ENCODE measurements around the gene DOCK3.
A peak's percentile ranks its signal among the peaks of the same experiment; 100 is the strongest.

DOCK3 gene

DNA sequence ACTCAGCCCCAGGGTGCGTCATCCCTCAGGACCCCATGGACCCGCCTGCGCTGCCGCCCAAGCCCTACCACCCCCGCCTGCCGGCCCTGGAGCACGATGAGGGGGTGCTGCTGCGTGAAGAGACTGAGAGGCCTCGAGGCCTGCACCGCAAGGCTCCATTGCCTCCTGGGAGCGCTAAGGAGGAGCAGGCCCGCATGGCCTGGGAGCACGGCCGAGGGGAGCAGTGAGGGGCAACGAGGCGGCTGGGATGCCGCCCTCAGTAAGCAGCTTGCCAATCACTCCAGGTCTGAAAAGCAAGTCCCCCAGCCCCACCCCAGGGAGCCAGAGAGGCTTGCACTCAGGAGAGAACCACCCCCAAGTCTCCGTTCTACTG, 706.6 kb downstream of the DOCK3 start:
- Histone ChIP-seq H3K23ac (ENCODE audit: low read length) (no peak overlapping the region), H2AK5ac (ENCODE audit: low read length) (no peak overlapping the region), H3K27me3 (ENCODE audit: insufficient read depth, low read length, poor library complexity) (no peaks in the 10 kb centered on the region), H3K18ac (ENCODE audit: low read length) (no peak overlapping the region), H4K8ac (ENCODE audit: low read depth, low read length) (no peak overlapping the region), H3K9ac (ENCODE audit: low read length) (no peak overlapping the region), H2BK15ac (replicated peaks; ENCODE audit: low read depth) (no peak overlapping the region), H3K4me2 (ENCODE audit: low read length) (no peak overlapping the region), H3K4ac (ENCODE audit: low read depth, low read length) (no peak overlapping the region), H3K79me1 (ENCODE audit: low read length) (peaks cover 3% of the 10 kb centered on the region), H2BK5ac (ENCODE audit: low read length) (no peak overlapping the region), H2BK120ac (ENCODE audit: low read depth, low read length) (no peak overlapping the region), H3K4me3 (ENCODE audit: low read length) (no peak overlapping the region), H3K36me3 (ENCODE audit: control insufficient read depth, insufficient read depth, low read length) (no peaks in the 10 kb centered on the region), H4K5ac (ENCODE audit: low read length) (no peak overlapping the region), H3K27ac (ENCODE audit: low read depth, low read length) (no peak overlapping the region), H3K4me1 (ENCODE audit: control insufficient read depth, low read depth, low read length) (peaks cover 1% of the 10 kb centered on the region), H3K79me2 (ENCODE audit: control insufficient read depth, insufficient read depth, low read length) (peaks cover 11% of the 10 kb centered on the region), H3K56ac (ENCODE audit: low read length) (no peak overlapping the region)
- WGBS (ENCODE audit: extremely low coverage, insufficient coverage, low lambda C conversion rate) = no CpG with 5 or more reads among the region's 18 CpGs
- no peak for DNase-seq

DNA sequence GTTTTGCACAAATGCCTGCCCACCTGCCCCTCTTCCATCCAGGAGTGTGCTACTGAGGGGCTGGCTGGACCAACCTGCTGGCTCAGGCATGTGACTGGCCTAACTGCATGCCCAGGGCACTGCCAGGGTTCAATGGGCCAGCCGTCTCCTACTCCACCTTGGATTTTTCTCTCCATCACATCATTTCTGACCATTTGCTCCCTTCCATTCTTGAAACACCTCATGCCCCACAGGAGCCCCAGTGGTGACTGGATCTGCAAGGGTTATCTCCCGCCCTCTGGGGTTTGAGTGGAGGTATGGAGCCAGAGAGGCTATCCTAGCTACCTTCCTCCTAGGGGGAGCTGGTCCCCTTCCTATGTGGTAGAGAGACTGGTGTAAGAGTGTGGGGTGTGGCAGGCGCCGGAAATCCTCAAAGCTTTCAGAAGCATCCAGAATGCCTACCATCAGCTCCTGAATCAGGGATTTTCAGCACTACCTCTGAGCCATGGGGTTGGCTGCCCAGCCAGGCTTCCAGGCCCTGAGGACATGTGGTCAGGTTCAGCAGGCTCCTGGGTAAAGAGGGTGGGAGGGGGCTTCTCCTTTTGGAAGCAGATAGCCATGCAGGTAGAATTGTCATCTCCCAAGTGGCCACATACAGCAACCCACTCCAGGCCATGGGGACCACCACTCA, 707.5 kb downstream of the DOCK3 start:
- H3K27ac ChIP-seq (ENCODE audit: low read depth, low read length) = no peak overlapping the region
- WGBS (ENCODE audit: extremely low coverage, insufficient coverage, low lambda C conversion rate) = no CpG with 5 or more reads among the region's 4 CpGs
- H4K8ac ChIP-seq (ENCODE audit: low read depth, low read length) = no peak overlapping the region
- peaks cover 18% of the 10 kb centered on the region for H3K79me2 ChIP-seq (ENCODE audit: control insufficient read depth, insufficient read depth, low read length)
- peak; percentile 60 for DNase-seq
- no peak overlapping the region for H2BK15ac ChIP-seq (replicated peaks; ENCODE audit: low read depth)
- no peak overlapping the region for H3K23ac ChIP-seq (ENCODE audit: low read length)
- H3K56ac ChIP-seq (ENCODE audit: low read length) = no peak overlapping the region
- H3K79me1 ChIP-seq (ENCODE audit: low read length) = peaks cover 9% of the 10 kb centered on the region
- no peak overlapping the region for H2AK5ac ChIP-seq (ENCODE audit: low read length)
- H3K4me3 ChIP-seq (ENCODE audit: low read length) = no peak overlapping the region
- no peaks in the 10 kb centered on the region for H3K36me3 ChIP-seq (ENCODE audit: control insufficient read depth, insufficient read depth, low read length)
- no peak overlapping the region for H3K4ac ChIP-seq (ENCODE audit: low read depth, low read length)
- H3K18ac ChIP-seq (ENCODE audit: low read length) = no peak overlapping the region
- peaks cover 5% of the 10 kb centered on the region for H3K4me1 ChIP-seq (ENCODE audit: control insufficient read depth, low read depth, low read length)
- no peak overlapping the region for H2BK5ac ChIP-seq (ENCODE audit: low read length)
- no peak overlapping the region for H3K9ac ChIP-seq (ENCODE audit: low read length)
- no peaks in the 10 kb centered on the region for H3K27me3 ChIP-seq (ENCODE audit: insufficient read depth, low read length, poor library complexity)
- no peak overlapping the region for H2BK120ac ChIP-seq (ENCODE audit: low read depth, low read length)
- H3K4me2 ChIP-seq (ENCODE audit: low read length) = no peak overlapping the region
- no peak overlapping the region for H4K5ac ChIP-seq (ENCODE audit: low read length)

DNA sequence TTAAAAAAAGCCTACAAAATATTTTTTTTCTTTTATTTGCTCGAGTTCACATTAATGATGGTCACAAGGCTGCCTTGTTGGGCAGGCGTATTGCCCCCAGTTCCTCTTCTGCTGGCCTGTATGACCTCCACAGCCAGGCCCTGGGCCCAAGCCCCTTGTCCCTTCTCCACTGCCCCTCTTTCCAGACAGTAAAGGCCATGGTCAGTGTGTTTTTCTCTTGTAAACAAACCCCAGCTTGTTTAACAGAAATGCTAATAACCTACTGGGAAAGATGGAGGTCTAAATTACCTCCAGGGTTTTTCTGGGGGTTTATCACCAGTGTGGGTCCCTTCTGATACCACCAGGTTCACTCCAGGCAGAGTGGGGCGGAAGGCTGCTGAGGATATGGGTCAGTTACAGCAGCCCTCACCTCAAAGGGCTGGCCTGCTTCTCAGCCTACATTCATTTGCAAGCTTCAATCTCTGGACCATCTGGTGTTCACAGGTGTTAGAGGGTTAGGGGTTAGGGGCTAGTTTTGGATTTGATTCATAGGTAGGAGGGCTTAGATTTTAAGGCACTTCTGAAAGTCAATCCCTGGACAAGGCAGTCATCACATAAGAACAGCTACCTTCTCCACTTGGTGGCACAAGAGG, 708.3 kb downstream of the DOCK3 start:
- H3K36me3 ChIP-seq (ENCODE audit: control insufficient read depth, insufficient read depth, low read length) = peaks cover 2% of the 10 kb centered on the region
- H2BK5ac ChIP-seq (ENCODE audit: low read length) = no peak overlapping the region
- no peak overlapping the region for H4K5ac ChIP-seq (ENCODE audit: low read length)
- no peak overlapping the region for H3K4me3 ChIP-seq (ENCODE audit: low read length)
- no CpG with 5 or more reads among the region's 3 CpGs for WGBS (ENCODE audit: extremely low coverage, insufficient coverage, low lambda C conversion rate)
- H3K56ac ChIP-seq (ENCODE audit: low read length) = peak overlapping the region; percentile 52
- no peak overlapping the region for H3K4me2 ChIP-seq (ENCODE audit: low read length)
- no peak overlapping the region for H2BK120ac ChIP-seq (ENCODE audit: low read depth, low read length)
- peaks cover 16% of the 10 kb centered on the region for H3K79me1 ChIP-seq (ENCODE audit: low read length)
- H3K27ac ChIP-seq (ENCODE audit: low read depth, low read length) = no peak overlapping the region
- no peak overlapping the region for H3K18ac ChIP-seq (ENCODE audit: low read length)
- H3K9ac ChIP-seq (ENCODE audit: low read length) = no peak overlapping the region
- no peaks in the 10 kb centered on the region for H3K27me3 ChIP-seq (ENCODE audit: insufficient read depth, low read length, poor library complexity)
- H3K4me1 ChIP-seq (ENCODE audit: control insufficient read depth, low read depth, low read length) = peaks cover 5% of the 10 kb centered on the region
- H3K79me2 ChIP-seq (ENCODE audit: control insufficient read depth, insufficient read depth, low read length) = peaks cover 27% of the 10 kb centered on the region
- H3K4ac ChIP-seq (ENCODE audit: low read depth, low read length) = no peak overlapping the region
- H4K8ac ChIP-seq (ENCODE audit: low read depth, low read length) = no peak overlapping the region
- no peak overlapping the region for H2AK5ac ChIP-seq (ENCODE audit: low read length)
- H3K23ac ChIP-seq (ENCODE audit: low read length) = no peak overlapping the region
- DNase-seq = no peak
- no peak overlapping the region for H2BK15ac ChIP-seq (replicated peaks; ENCODE audit: low read depth)

- Histone ChIP-seq H4K5ac (ENCODE audit: low read length) (no peak overlapping the region), H2AK5ac (ENCODE audit: low read length) (peak overlapping the region; percentile 5), H3K36me3 (ENCODE audit: control insufficient read depth, insufficient read depth, low read length) (peaks cover 9% of the 10 kb centered on the region), H4K8ac (ENCODE audit: low read depth, low read length) (peak overlapping the region; percentile 65), H3K9ac (ENCODE audit: low read length) (peak overlapping the region; percentile 85), H3K27me3 (ENCODE audit: insufficient read depth, low read length, poor library complexity) (no peaks in the 10 kb centered on the region), H2BK5ac (ENCODE audit: low read length) (peak overlapping the region; percentile 60), H2BK120ac (ENCODE audit: low read depth, low read length) (peak overlapping the region; percentile 5), H3K4ac (ENCODE audit: low read depth, low read length) (peak overlapping the region; percentile 94), H3K79me2 (ENCODE audit: control insufficient read depth, insufficient read depth, low read length) (peaks cover 31% of the 10 kb centered on the region), H3K79me1 (ENCODE audit: low read length) (peaks cover 20% of the 10 kb centered on the region), H3K4me2 (ENCODE audit: low read length) (peak overlapping the region; percentile 59), H3K56ac (ENCODE audit: low read length) (peak overlapping the region; percentile 87), H3K4me1 (ENCODE audit: control insufficient read depth, low read depth, low read length) (peaks cover 5% of the 10 kb centered on the region), H3K27ac (ENCODE audit: low read depth, low read length) (peak overlapping the region; percentile 71), H3K18ac (ENCODE audit: low read length) (peak overlapping the region; percentile 78), H3K4me3 (ENCODE audit: low read length) (peak overlapping the region; percentile 74), H2BK15ac (replicated peaks; ENCODE audit: low read depth) (no peak overlapping the region), H3K23ac (ENCODE audit: low read length) (no peak overlapping the region)
- DNase-seq = peak; percentile 31
- WGBS (ENCODE audit: extremely low coverage, insufficient coverage, low lambda C conversion rate) = no CpG with 5 or more reads among the region's 29 CpGs
Measured at GRCh38 chr3:51384055-51384725, 709.5 kb downstream of the DOCK3 start.

DNA sequence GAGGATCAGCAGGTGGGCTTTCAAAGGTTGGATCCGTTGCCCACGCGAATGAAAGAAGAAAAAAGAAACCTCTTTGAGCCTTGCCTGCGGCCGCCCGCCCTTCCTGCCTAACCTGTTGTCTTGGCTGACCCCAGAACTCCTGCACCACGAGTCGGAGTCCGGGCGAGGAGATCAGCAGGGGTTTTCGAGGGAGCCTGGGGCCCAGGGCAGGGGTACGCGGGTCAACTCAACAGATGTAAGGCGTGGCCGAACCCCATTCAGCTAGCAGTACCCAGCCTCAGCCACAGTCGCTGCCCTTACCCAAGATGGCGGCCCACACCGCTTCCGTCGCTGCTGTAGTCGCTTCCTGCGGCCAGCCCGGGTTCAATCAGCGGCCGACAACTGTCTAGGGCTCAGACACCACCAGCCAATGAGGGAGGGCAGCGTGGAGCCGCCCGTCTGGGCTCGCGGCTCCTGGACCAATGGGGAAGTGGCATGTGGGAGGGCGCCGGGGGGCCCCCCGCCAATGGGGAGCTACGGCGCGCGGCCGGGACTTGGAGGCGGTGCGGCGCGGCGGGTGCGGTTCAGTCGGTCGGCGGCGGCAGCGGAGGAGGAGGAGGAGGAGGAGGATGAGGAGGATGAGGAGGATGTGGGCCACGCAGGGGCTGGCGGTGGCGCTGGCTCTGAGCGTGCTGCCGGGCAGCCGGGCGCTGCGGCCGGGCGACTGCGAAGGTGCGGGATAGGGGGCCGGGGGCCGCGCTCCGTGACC, 710.2 kb downstream of the DOCK3 start, which contains the start of gene MANF:
TSS of gene MANF (plus strand) at position 566 of the 748 bp plus-strand sequence. CDS start at position 618, 52 bp downstream.
- Histone ChIP-seq H3K9ac (ENCODE audit: low read length) (peak within 1 kb of the TSS; percentile 90), H3K4me1 (ENCODE audit: control insufficient read depth, low read depth, low read length) (peaks cover 5% of the 10 kb centered on the region), H3K27me3 (ENCODE audit: insufficient read depth, low read length, poor library complexity) (no peaks in the 10 kb centered on the region), H3K79me1 (ENCODE audit: low read length) (peaks cover 20% of the 10 kb centered on the region), H3K27ac (ENCODE audit: low read depth, low read length) (peak within 1 kb of the TSS; percentile 71), H3K4ac (ENCODE audit: low read depth, low read length) (peak within 1 kb of the TSS; percentile 99), H2BK120ac (ENCODE audit: low read depth, low read length) (peak within 1 kb of the TSS; percentile 5), H3K23ac (ENCODE audit: low read length) (peak within 1 kb of the TSS; percentile 54), H2BK15ac (replicated peaks; ENCODE audit: low read depth) (no peak within 1 kb of the TSS), H3K79me2 (ENCODE audit: control insufficient read depth, insufficient read depth, low read length) (peaks cover 31% of the 10 kb centered on the region), H3K4me3 (ENCODE audit: low read length) (peak within 1 kb of the TSS; percentile 95), H2AK5ac (ENCODE audit: low read length) (peak within 1 kb of the TSS; percentile 5), H3K56ac (ENCODE audit: low read length) (peak within 1 kb of the TSS; percentile 90), H3K36me3 (ENCODE audit: control insufficient read depth, insufficient read depth, low read length) (peaks cover 9% of the 10 kb centered on the region), H4K8ac (ENCODE audit: low read depth, low read length) (peak within 1 kb of the TSS; percentile 65), H3K18ac (ENCODE audit: low read length) (peak within 1 kb of the TSS; percentile 79), H4K5ac (ENCODE audit: low read length) (no peak within 1 kb of the TSS), H3K4me2 (ENCODE audit: low read length) (peak within 1 kb of the TSS; percentile 82), H2BK5ac (ENCODE audit: low read length) (peak within 1 kb of the TSS; percentile 60)
- DNase-seq = peak; percentile 99
- no CpG with 5 or more reads among the region's 65 CpGs for WGBS (ENCODE audit: extremely low coverage, insufficient coverage, low lambda C conversion rate)

Measured in mesendoderm (in vitro differentiated cells).